GM19023 (cell line): Measurements from ENCODE around the gene ADGRD1.
"Not testable (repeated sequence)": the region's sequence is repeated elsewhere in the genome, so short reads cannot be mapped to it uniquely, and the experiment has no call there.

ENCODE experiments used
- ATAC-seq: cut with Tn5 transposase; IDR thresholded peaks from one replicate; pipeline ENCODE4 v1.9.1; 2021; ENCODE audit warnings: mild to moderate bottlenecking, moderate library complexity; ENCODE audit not compliant: unreplicated experiment

Gene ADGRD1

GRCh38 chr12:130937063-130937462, 16.6 kb upstream of the ADGRD1 start:
- ATAC-seq, result no peak

- ATAC-seq, result not testable (repeated sequence)
Measured at GRCh38 chr12:130937546-130937945, 16.2 kb upstream of the ADGRD1 start.

GRCh38 chr12:130938186-130938585, 15.5 kb upstream of the ADGRD1 start:
- ATAC-seq, result no peak

- no peak for ATAC-seq
Measured at GRCh38 chr12:130944878-130945277, 8.8 kb upstream of the ADGRD1 start.

DNA sequence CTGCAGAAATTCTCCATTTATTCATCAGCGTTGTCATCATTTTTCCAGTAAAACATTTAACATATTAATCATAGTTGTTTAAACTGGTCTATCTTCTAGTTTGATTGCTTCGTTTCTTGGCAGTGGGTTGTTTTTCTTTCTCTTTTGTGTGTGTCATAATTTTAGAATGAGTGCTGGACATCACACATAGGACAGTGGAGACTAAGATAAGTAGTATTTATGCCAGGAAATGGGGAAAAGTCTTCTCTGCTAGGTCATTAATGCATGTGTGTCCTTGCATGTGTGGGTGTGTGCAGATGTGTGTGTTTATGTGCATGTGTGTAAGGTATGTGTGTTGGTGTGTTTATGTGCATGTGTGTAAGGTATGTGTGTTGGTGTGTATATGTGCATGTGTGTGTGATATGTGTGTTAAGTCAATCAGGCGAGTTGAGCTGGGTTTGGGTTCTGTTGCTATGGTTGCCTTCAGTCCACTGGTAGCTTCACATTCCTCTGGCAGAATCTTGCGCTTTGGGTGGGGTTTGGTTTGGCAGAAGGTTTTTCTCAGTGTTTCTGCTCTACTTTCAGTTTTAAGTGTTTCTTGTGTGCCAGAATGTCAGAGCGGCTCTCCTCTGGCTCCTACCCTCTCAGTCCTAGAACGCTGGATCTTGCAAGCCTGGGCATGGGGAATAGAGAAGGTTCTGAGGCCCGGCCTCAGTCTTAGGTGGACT, 7.8 kb upstream of the ADGRD1 start:
- no peak for ATAC-seq

DNA sequence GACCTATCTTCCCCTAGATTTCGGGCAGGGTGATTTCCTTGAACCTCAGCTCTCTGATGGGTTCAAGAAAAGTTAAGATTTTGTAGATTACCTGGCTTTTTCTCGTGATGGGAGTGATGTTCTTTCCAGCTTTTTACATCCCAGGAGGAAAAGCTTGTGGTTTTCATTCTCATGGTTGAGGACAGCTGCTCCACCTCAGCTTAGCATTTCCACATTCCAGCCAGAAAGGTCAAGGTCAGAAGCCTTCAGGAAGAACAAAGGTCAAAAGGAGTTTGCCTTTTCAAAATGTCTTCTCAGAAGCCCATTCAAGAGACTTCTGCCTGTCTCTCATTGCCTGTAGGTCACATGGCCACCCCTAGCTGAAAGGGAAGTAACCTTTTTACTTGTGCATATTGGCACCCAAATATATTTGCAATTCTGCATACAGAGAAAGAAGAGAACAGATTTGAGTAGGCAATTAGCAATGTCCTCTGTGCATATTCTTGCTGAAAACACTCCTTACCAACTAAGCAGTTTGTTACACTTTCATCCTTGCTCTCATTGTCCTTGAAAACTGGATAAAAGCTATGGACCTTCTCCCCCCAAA, 6.6 kb upstream of the ADGRD1 start:
- ATAC-seq, result no peak

- ATAC-seq, result no peak
Measured at GRCh38 chr12:130948136-130948535, 5.6 kb upstream of the ADGRD1 start.

- ATAC-seq, result no peak
Measured at GRCh38 chr12:130948751-130949150, 5.0 kb upstream of the ADGRD1 start.

DNA sequence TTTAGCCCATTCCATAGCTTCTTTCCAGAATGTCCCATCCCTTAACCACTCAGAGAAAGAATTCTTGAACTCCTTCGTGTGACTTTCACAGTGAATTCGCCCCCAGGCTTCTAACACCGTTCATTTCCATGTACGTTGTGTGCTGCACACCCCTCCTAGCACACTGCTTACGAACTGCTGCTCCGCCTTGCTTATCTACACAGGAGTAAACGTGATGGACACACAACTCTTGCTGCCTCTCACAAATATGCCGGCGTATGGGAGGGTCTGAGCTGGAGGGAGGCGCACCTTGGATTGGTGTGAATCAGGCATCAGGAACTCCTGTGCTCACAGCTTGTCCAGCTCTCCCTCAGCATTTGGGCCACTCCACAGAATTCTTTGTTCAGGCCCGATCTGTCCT, 3.9 kb upstream of the ADGRD1 start:
- no peak for ATAC-seq

DNA sequence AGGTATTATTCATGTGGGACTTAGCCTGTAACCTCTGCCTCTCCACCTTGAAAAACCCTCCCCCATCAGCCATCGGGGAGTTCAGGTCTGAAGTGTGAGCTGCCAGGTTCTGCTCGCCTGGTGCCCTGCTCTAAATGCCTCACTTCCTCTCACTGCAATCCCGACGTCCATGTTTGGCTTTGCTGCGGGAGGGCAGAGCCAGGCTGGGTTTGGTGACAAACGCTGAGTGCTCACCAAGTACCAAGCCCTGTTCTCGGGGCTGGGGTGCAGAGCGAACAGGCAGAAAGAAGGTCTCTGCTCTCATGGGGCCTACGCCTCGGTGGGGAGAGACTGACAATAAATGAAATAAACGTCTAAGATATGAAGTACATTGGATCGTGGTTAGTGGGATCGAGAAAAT, 2.1 kb upstream of the ADGRD1 start:
- no peak for ATAC-seq

- ATAC-seq, result no peak
Measured at GRCh38 chr12:130952171-130952954, 1.3 kb upstream of the ADGRD1 start.

DNA sequence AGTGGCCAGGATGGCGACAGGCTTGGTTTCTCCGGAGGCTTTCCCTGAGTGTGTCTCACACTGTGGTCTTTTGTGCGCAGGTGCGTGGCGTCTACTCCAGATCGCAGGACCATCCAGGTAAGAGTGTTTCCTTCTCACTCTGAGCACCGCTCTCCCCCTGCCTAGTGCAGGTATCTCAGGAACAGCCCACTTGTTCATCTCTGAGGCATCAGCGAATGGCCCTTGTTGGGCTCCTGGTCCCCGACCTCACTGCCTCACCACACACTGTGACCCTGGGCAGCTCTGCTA, 781 bp downstream of the ADGRD1 start:
- ATAC-seq, result no peak

DNA sequence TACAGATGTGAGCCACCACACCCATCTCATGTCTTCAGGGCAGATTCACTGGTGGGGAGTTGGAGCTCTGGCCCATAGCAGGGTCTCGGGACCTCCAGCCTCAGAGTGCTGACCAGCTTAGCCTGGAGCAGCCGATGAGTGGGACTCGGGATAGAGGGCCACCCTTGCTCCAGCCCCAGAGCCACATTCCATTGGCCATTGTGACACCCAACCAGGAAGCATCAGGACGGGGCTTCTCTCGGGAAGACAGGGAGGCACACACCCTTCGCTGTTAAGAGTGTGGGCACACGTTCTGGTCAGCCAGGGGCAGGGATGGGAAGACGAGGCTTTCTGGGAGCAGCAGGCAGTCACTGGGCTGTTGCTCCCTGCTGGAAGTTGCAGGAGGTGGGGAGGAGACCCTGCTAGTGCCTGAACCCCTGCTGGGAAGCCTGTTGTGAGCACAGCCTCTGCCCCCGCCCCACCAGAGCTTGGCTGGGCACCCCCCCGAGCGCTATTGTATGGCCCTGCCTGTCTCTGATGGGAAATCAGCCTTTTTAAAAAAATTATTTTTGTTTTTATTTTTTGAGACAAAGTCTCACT, 1.6 kb downstream of the ADGRD1 start:
- ATAC-seq, result no peak

- ATAC-seq, result no peak
Measured at GRCh38 chr12:130956009-130956408, 2.3 kb downstream of the ADGRD1 start.

GRCh38 chr12:130956456-130957303, 3.0 kb downstream of the ADGRD1 start:
- no peak for ATAC-seq

GRCh38 chr12:130957304-130957621, 3.6 kb downstream of the ADGRD1 start:
- no peak for ATAC-seq

DNA sequence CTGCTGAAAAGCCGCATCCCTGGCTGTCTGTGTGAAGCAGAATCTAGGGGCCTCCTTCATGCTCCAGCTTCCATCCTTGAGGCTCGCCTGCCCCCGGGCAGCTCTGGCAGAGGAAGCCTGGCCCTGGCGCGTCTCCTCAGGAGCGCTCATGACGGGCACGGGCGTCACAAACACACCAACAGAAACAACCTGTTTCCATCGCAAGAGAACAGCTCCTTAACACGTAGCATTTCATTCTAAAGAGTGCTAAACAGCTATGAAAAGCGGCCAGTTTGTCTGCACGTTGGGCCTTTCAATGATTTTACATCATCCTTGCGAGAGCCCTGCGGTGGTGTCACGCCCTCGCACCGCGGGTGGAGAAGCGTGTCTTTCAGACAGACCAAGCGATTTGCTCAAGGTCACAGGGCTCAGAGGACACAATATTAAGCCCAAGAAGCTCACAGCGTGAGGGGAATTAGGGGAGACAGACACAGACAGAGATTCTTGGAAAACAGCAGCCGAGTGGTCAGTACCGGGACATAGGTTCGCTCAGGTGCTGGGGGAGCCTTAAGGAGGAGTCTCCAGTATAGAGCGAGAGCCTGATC, 4.9 kb downstream of the ADGRD1 start:
- ATAC-seq, result no peak

DNA sequence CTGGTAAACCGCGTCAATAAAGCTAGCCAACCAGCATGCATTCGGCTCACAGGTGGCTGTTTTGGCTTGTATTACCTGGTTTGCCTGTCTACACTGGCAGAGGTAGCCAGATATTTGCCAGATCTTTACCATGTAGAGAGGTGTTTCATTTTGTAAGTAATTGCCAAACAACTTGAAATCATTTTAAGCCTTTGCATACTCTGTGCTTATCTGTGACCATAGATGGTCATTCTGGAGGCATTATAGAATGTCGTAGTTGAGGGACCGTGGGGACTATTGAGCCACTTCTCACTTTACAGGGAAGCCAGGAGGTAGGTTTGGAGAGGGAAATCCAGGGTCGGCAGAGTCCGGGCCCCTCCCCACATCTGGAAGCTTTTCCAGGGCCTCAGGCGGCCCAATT, 5.9 kb downstream of the ADGRD1 start:
- ATAC-seq, result no peak

- no peak for ATAC-seq
Measured at GRCh38 chr12:130960058-130960457, 6.4 kb downstream of the ADGRD1 start.

DNA sequence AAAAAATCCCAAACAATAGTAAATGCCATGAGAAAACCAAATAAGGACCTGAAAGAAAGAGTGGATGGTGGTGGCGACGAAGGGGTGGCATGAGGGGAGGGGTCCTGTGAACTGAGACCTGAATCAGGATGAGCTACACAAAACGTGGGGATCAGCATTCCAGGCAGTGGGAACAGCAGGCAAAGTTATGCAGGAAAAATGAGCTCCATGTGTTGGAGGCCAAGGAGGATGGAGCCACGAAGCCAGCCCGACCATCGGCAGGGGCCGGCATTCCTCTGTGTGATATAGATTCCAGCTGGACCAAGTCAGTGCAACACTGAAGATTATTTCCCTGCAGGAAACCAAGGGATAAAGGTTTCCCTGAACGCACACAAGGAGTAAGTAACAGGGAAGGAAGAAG, 7.1 kb downstream of the ADGRD1 start:
- ATAC-seq, result no peak

DNA sequence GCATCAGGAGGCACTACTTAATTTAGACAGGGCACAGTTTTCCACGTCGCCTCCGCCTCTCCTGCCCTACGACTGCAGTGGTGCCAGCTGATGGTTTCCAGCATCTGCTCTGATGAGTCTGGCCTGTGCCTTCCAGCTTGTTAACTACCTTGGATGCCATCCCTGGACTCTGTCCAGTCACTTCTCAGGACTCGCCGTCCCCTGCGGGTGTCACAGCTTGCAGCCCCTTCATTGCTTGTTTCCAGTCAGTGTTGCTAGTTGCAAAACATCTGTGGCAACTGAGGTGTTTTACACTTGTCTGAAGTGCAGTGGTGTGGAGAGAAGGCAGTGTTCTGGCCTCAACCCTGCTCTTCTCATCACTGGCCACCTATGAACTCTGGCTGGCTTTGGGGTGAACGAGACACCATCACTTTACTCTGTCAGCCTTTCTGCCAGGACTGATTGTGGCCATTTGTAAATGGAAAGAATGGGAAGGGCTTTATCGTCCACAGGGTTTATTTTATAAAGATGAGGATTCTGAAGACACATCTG, 8.3 kb downstream of the ADGRD1 start:
- no peak for ATAC-seq
